Naive thymus-derived CD8-positive, alpha-beta T cell (primary cell): ENCODE measurements around the gene AGBL3. TPM values are rescaled to one million over a fixed set of nuclear protein-coding genes. Genes with fewer than 3 reads are reported as not detected.
A peak's percentile ranks its signal among the peaks of the same experiment; 100 is the strongest.
"Not testable (repeated sequence)": the region's sequence is repeated elsewhere in the genome, so short reads cannot be mapped to it uniquely, and the experiment has no call there.

Source experiments
- ATAC-seq, 2 donors: fragments of 150-1000 bp; cut with Tn5 transposase in 1 of 2; sonication (Bioruptor Pico), chemical (Tn5 transposase) in 1 of 2; 1 replicate in 1 of 2; 2 replicates in 1 of 2; pipeline ENCODE4 v1.10.0; 2021; ENCODE audit warnings: mild to moderate bottlenecking in 2 of 2, moderate library complexity in 2 of 2
- POLR2A ChIA-PET: fragments of 350-600 bp; sonication (Branson Sonifier 250); formaldehyde crosslinking; loops from one replicate; lab custom pipeline; 2021; ENCODE audit warnings: antibody characterized with exemption; lab: Charles Lee
- DNase-seq, 10 donors: peaks; one replicate each; pipeline versions ENCODE4 v3.0.0 to v3.0.0-alpha.2; 2020 to 2022
- H3K27ac Mint-ChIP-seq, 10 donors: one replicate each; pipeline ENCODE4 v1.8.0; 2020 to 2022; ENCODE audit warnings: mild to moderate bottlenecking in 10 of 10, mixed read lengths in 10 of 10, moderate library complexity in 4 of 10, inconsistent platforms in 1 of 10
- H3K27me3 Mint-ChIP-seq, 5 donors: one replicate each; pipeline ENCODE4 v1.8.0; 2021 to 2022; ENCODE audit warnings: mixed read lengths in 5 of 5
- H3K36me3 Mint-ChIP-seq, 3 donors: one replicate each; pipeline ENCODE4 v1.8.0; 2020 to 2022; ENCODE audit warnings: mixed read lengths in 3 of 3, mild to moderate bottlenecking in 2 of 3, inconsistent platforms in 1 of 3
- H3K4me1 Mint-ChIP-seq, 4 donors: one replicate each; pipeline ENCODE4 v1.8.0; 2021 to 2022; ENCODE audit warnings: mixed read lengths in 4 of 4
- H3K4me3 Mint-ChIP-seq, 10 donors: one replicate each; pipeline ENCODE4 v1.8.0; 2020 to 2022; ENCODE audit warnings: mild to moderate bottlenecking in 10 of 10, mixed read lengths in 10 of 10, moderate library complexity in 6 of 10, inconsistent platforms in 1 of 10
- H3K9me3 Mint-ChIP-seq, 9 donors: one replicate each; pipeline ENCODE4 v1.8.0; 2020 to 2022; ENCODE audit warnings: mixed read lengths in 9 of 9, mild to moderate bottlenecking in 3 of 9, inconsistent platforms in 1 of 9, moderate library complexity in 1 of 9
- polyA plus RNA-seq, 3 donors: library from polyadenylated mRNA; unstranded; fragments of 300-500 nt; fragmentation: Illumina TruSeq; gene quantifications; one replicate each; pipeline ENCODE4 v1.2.3, GENCODE V29; 2021
- total RNA-seq, 8 experiments: library from RNA in 2 of 8; stranded (reverse) in 2 of 8; gene quantifications; one replicate each; pipeline ENCODE4 v1.2.3 and lab custom pipeline; 2021 to 2026

AGBL3 gene
- total and polyA plus RNA-seq, 5 experiments from 2014 or later = 1.8 to 12.7 (median 4.0) TPM

GRCh38 chr7:135164357-135165061 lies 178.2 kb downstream of the AGBL3 start:
- H3K27me3 Mint-ChIP-seq = no peaks in the 10 kb centered on the region
- ATAC-seq (no peak), DNase-seq (no peak)
- peak overlapping the region in 1 of 10 donors; percentile 46 for H3K4me3 Mint-ChIP-seq
- H3K9me3 Mint-ChIP-seq = peaks cover 0 to 10% (median 2%) of the 10 kb centered on the region in 9 donors
- peaks cover 6 to 53% (median 48%) of the 10 kb centered on the region in 3 donors for H3K36me3 Mint-ChIP-seq
- H3K27ac Mint-ChIP-seq = peak overlapping the region; percentile 55 to 98 (median 77)
- H3K4me1 Mint-ChIP-seq = peaks cover 40 to 84% (median 81%) of the 10 kb centered on the region in 4 donors
- POLR2A ChIA-PET = interaction anchor here (0.6 to 3.4 kb wide), 6 partner anchors 13 to 527 kb away, joined by 3 to 18 read pairs (median 4); partner anchors contain the start of genes AGBL3, TMEM140 and WDR91

GRCh38 chr7:135165862-135166261 lies 179.6 kb downstream of the AGBL3 start:
- no peaks in the 10 kb centered on the region for H3K27me3 Mint-ChIP-seq
- peaks cover 34 to 78% (median 75%) of the 10 kb centered on the region in 4 donors for H3K4me1 Mint-ChIP-seq
- DNase-seq = no peak
- peak overlapping the region; percentile 60 to 98 (median 96) for H3K27ac Mint-ChIP-seq
- POLR2A ChIA-PET = interaction anchor here (0.7 to 6.1 kb wide), 6 partner anchors 10 to 520 kb away, joined by 3 to 77 read pairs (median 4); partner anchors contain the start of genes AGBL3, TMEM140 and WDR91
- ATAC-seq = no peak
- peaks cover 0 to 45% (median 40%) of the 10 kb centered on the region in 3 donors for H3K36me3 Mint-ChIP-seq
- H3K9me3 Mint-ChIP-seq = peaks cover 0 to 10% (median 2%) of the 10 kb centered on the region in 9 donors
- H3K4me3 Mint-ChIP-seq = peak overlapping the region in 2 of 10 donors; percentile 8 to 29

- peaks cover 0 to 39% (median 34%) of the 10 kb centered on the region in 3 donors for H3K36me3 Mint-ChIP-seq
- peaks cover 32 to 77% (median 74%) of the 10 kb centered on the region in 4 donors for H3K4me1 Mint-ChIP-seq
- ATAC-seq (no peak), DNase-seq (no peak)
- POLR2A ChIA-PET = interaction anchor here (0.7 to 6.1 kb wide), 4 partner anchors 10 to 520 kb away, joined by 3 to 77 read pairs (median 11); partner anchors contain the start of genes AGBL3 and TMEM140
- H3K4me3 Mint-ChIP-seq = peak overlapping the region in 8 of 10 donors; percentile 8 to 88 (median 43)
- H3K27ac Mint-ChIP-seq = peak overlapping the region; percentile 89 to 98 (median 96)
- H3K27me3 Mint-ChIP-seq = no peaks in the 10 kb centered on the region
- peaks cover 0 to 9% (median 2%) of the 10 kb centered on the region in 9 donors for H3K9me3 Mint-ChIP-seq
Measured at GRCh38 chr7:135166338-135166990, 180.2 kb downstream of the AGBL3 start.

DNA sequence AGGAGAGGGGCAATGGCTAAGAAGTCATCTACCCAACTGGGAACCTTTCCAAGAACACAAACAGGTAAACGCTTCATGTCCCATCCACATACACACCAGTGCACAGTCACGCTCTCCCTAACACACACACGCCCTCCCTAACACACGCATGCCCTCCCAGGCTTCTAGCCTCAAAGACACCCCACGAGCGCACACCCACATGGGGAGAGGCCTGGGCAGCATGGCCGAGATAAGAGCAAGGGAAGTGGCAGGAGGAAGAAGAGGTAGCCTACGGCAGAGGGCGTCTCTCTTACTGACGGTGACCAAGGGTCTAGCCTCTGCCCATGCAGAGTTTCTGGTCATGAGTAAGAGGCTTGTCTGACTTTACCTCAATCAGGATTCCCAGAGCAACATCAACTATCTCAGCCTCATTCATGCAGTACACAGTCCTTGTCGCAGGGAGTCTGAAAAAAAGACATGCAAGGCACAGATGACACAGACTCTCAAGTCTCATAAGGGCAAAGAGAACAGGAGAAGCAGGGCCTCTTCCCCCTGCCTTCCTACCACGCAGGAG lies 181.1 kb downstream of the AGBL3 start:
- H3K27me3 Mint-ChIP-seq = no peaks in the 10 kb centered on the region
- H3K36me3 Mint-ChIP-seq = peaks cover 0 to 30% (median 24%) of the 10 kb centered on the region in 3 donors
- peak overlapping the region; percentile 93 to 98 (median 96) for H3K27ac Mint-ChIP-seq
- H3K4me3 Mint-ChIP-seq = peak overlapping the region; percentile 42 to 94 (median 56)
- no peak for DNase-seq
- H3K9me3 Mint-ChIP-seq = peaks cover 0 to 6% (median 0%) of the 10 kb centered on the region in 9 donors
- POLR2A ChIA-PET = interaction anchor here (2.4 to 6.1 kb wide), 4 partner anchors 10 to 181 kb away, joined by 8 to 77 read pairs (median 17); partner anchors contain the start of genes AGBL3 and TMEM140
- ATAC-seq = no peak
- peaks cover 31 to 77% (median 71%) of the 10 kb centered on the region in 4 donors for H3K4me1 Mint-ChIP-seq

GRCh38 chr7:135168001-135168400 lies 181.7 kb downstream of the AGBL3 start:
- peak overlapping the region; percentile 93 to 98 (median 96) for H3K27ac Mint-ChIP-seq
- peaks cover 0 to 26% (median 20%) of the 10 kb centered on the region in 3 donors for H3K36me3 Mint-ChIP-seq
- no peaks in the 10 kb centered on the region for H3K27me3 Mint-ChIP-seq
- POLR2A ChIA-PET = interaction anchor here (2.4 to 6.1 kb wide), 4 partner anchors 10 to 181 kb away, joined by 8 to 77 read pairs (median 41); partner anchors contain the start of genes AGBL3 and TMEM140
- H3K4me3 Mint-ChIP-seq = peak overlapping the region; percentile 47 to 94 (median 89)
- peaks cover 31 to 72% (median 67%) of the 10 kb centered on the region in 4 donors for H3K4me1 Mint-ChIP-seq
- DNase-seq (peak in 2 of 10 donors; percentile 23 to 34), ATAC-seq (no peak)
- H3K9me3 Mint-ChIP-seq = peaks cover 0 to under 1% (median 0%) of the 10 kb centered on the region in 9 donors

- DNase-seq = no peak
- Mint-ChIP-seq H3K9me3 (no peaks in the 10 kb centered on the region), H3K4me1 (peaks cover 31 to 71% (median 67%) of the 10 kb centered on the region in 4 donors), H3K4me3 (peak overlapping the region; percentile 85 to 94 (median 90)), H3K27ac (peak overlapping the region; percentile 93 to 98 (median 96)), H3K36me3 (peaks cover 0 to 26% (median 19%) of the 10 kb centered on the region in 3 donors), H3K27me3 (no peaks in the 10 kb centered on the region)
- ATAC-seq = no peak
- POLR2A ChIA-PET = interaction anchor here (1.2 to 6.1 kb wide), 9 partner anchors 11 to 536 kb away, joined by 3 to 77 read pairs (median 10); partner anchors contain the start of genes AGBL3, BPGM and TMEM140
Measured at GRCh38 chr7:135168489-135169140, 182.3 kb downstream of the AGBL3 start.

DNA sequence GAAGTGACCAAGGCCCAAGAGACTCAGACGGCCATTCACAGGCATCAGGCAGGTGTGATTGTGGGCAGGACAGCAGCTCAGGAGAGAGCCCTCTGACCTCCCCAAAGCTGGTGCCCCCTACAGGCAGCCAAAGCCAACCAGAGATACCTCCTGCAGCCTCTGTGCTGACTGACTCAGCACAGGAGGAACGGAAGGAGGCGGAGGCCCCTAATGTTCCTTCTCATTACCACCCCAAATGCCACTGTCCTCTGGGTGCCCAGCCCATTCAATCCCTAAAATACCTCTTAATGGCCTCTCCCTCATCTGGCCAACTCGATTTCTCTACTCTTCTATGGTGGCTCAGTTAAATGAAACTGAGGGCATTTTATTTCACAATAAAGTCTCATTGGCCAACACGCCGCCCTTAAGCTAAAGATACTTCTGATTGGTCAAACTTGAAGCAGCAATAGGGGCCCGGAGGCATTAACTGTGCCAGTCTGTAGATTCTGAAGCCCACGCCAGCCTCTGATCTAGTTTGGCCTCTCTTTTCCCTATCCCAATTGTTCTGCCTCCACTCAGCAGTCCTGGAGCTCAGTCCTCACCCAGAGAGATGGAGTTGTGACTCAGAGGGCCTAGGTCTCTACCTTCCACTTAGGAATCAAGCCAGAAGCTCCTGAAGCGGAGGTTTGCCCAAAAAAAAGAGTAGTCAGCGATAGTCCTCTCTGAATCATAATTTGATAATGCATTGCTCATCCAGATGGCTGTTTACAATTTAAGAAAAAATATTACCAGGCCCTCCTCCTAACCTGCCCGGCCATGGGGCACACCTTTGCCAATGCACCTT lies 183.0 kb downstream of the AGBL3 start:
- ATAC-seq (peak in 1 of 2 donors; percentile 15), DNase-seq (peak in 9 of 10 donors; percentile 26 to 71 (median 40))
- Mint-ChIP-seq H3K36me3 (peaks cover 0 to 26% (median 14%) of the 10 kb centered on the region in 3 donors), H3K9me3 (no peaks in the 10 kb centered on the region), H3K27ac (peak overlapping the region; percentile 93 to 98 (median 96)), H3K4me3 (peak overlapping the region; percentile 85 to 94 (median 90)), H3K4me1 (peaks cover 28 to 64% (median 61%) of the 10 kb centered on the region in 4 donors), H3K27me3 (no peaks in the 10 kb centered on the region)
- POLR2A ChIA-PET = interaction anchor here (0.8 to 6.1 kb wide), 14 partner anchors 8 to 536 kb away, joined by 3 to 77 read pairs (median 8); partner anchors contain the start of genes AGBL3, BPGM and TMEM140

DNA sequence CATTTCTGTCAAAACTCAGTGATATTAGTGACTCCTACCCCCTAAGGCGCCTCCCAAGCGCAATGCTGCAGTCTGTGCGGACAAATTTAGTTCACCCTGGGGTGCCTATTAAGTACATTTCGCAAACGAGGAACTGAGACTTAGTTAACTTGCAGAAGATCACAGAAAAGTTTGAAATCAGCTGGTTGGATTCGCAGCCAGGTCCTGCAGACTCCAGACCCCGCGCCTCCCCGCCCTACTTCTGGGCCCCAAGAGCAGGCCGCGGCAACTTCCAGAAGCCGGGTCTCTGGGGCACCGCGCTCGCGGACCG lies 183.6 kb downstream of the AGBL3 start:
- no peaks in the 10 kb centered on the region for H3K27me3 Mint-ChIP-seq
- H3K4me3 Mint-ChIP-seq = peak overlapping the region; percentile 85 to 94 (median 90)
- peaks cover 0 to 22% (median 14%) of the 10 kb centered on the region in 3 donors for H3K36me3 Mint-ChIP-seq
- ATAC-seq (peak; percentile 7 to 10), DNase-seq (no peak)
- POLR2A ChIA-PET = interaction anchor here (0.8 to 6.1 kb wide), 13 partner anchors 9 to 537 kb away, joined by 3 to 77 read pairs (median 8); partner anchors contain the start of genes AGBL3, BPGM and TMEM140
- H3K27ac Mint-ChIP-seq = peak overlapping the region; percentile 93 to 98 (median 96)
- H3K4me1 Mint-ChIP-seq = peaks cover 28 to 62% (median 57%) of the 10 kb centered on the region in 4 donors
- no peaks in the 10 kb centered on the region for H3K9me3 Mint-ChIP-seq

DNA sequence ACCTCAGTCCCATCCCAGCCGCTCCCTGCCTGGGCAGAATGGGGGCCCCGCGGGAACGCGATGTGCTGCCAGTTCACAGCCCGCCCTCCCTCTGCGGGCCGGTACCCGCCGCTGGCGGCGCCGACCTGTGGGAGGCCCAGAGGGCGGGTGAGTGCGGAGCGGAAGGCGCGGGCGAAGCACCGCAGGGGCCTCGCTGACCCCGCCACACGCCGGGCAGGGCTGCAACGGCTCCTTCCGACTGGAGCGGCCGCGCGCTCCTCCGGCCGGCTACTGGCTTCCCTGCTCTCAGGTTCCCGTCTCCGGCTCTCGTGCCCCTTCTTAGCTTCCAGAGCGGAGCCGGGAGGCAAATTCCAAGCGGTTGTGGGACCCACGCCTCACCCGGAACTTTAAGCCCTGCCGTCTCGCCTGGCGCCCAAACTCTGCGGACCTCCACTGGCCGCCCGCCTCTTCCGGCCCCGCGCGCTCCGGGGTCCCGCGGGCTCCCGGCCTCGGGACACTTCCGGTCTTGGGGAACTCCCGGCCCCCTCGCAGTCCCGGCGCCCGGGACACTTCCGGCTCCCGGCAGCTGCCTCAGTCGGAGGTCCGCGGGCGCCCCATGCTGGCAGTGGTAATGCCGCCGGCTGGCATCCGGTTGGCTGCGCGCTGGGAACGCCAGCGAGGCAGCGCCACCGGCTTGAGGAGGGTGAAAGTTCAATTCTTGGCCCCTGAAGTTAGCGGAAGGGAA lies 184.1 kb downstream of the AGBL3 start, which contains the start of gene CYREN:
Gene CYREN, minus strand, starts transcription at position 434 of the 724 bp plus-strand sequence. CDS start 1,785 bp downstream, outside the sequence.
- peak within 1 kb of the TSS; percentile 85 to 94 (median 90) for H3K4me3 Mint-ChIP-seq
- H3K36me3 Mint-ChIP-seq = peaks cover 0 to 17% (median 14%) of the 10 kb centered on the region in 3 donors
- ATAC-seq (peak; percentile 77 to 79), DNase-seq (peak; percentile 78 to 93 (median 84))
- peaks cover 26 to 59% (median 55%) of the 10 kb centered on the region in 4 donors for H3K4me1 Mint-ChIP-seq
- peak within 1 kb of the TSS; percentile 93 to 98 (median 96) for H3K27ac Mint-ChIP-seq
- H3K27me3 Mint-ChIP-seq = no peaks in the 10 kb centered on the region
- POLR2A ChIA-PET = interaction anchor here (0.6 to 6.1 kb wide), 20 partner anchors 9 to 540 kb away, joined by 3 to 77 read pairs (median 6); partner anchors contain the start of genes AGBL3, BPGM, TMEM140 and WDR91
- no peaks in the 10 kb centered on the region for H3K9me3 Mint-ChIP-seq

DNA sequence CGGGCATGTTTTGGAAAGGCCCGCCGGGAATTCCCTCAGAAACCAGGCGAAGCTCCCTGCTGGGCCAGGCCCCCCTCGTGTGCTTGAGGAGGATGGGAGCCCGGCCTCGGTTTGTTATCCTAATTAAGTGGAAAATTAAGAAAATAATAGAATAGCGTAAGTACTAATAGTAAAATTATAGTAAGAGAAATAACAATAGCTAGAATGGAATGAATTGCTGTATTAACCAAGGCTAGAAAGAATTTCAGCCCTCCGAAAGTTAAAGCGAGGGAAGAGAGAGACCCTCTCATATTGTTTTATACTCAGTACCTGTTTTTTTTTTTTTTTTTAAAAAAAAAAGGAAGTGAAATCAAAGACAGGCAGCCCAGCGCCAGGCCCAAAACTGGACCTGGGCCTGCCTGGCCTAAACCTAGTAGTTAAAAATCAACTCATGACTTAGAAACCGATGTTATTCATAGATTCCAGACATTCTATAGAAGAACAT lies 184.7 kb downstream of the AGBL3 start:
- H3K27me3 Mint-ChIP-seq, ATAC-seq, H3K9me3 Mint-ChIP-seq, DNase-seq: not testable (repeated sequence)
- Mint-ChIP-seq H3K27ac (peak overlapping the region; percentile 91 to 97 (median 95)), H3K36me3 (peaks cover 0 to 13% (median 12%) of the 10 kb centered on the region in 3 donors), H3K4me3 (peak overlapping the region; percentile 82 to 94 (median 88)), H3K4me1 (peaks cover 26 to 53% (median 50%) of the 10 kb centered on the region in 4 donors)
- POLR2A ChIA-PET = interaction anchor here (0.6 to 6.1 kb wide), 16 partner anchors 8 to 541 kb away, joined by 3 to 77 read pairs (median 6); partner anchors contain the start of genes AGBL3, BPGM, TMEM140 and WDR91
